ENCODE results near the gene REXO1.
A peak's percentile ranks its signal among the peaks of the same experiment; 100 is the strongest.

Gene REXO1

GRCh38 chr19:1815605-1816529, 32.4 kb downstream of the REXO1 start:
- peaks cover 18% of the 10 kb centered on the region for H3K4me1 ChIP-seq (ENCODE audit: insufficient read depth, low read length, poor library complexity, severe bottlenecking)
- H3F3A ChIP-seq (ENCODE audit: low read depth), result no peaks in the 10 kb centered on the region
- no peak overlapping the region for H2AFZ ChIP-seq (ENCODE audit: low read length)
- H3K4me3 ChIP-seq (ENCODE audit: low read length, poor library complexity, severe bottlenecking), result no peak overlapping the region
- H3K79me2 ChIP-seq (ENCODE audit: insufficient read depth, low read length), result peaks cover 11% of the 10 kb centered on the region; the same call in 1 of the 2 replicates
- no peaks in the 10 kb centered on the region for H3K9me3 ChIP-seq (ENCODE audit: insufficient read depth, low read depth, low read length)
- no peaks in the 10 kb centered on the region for H4K20me1 ChIP-seq (ENCODE audit: insufficient read depth, low read length, poor library complexity, severe bottlenecking)
- TF ChIP-seq EZH2phosphoT487 (IDR thresholded peaks at IDR 0.05; ENCODE audit: borderline replicate concordance) (no peak), CTCF (conservative IDR thresholded peaks at IDR 0.05; ENCODE audit: low read length) (no peak)
- no peaks in the 10 kb centered on the region for H3K27me3 ChIP-seq (ENCODE audit: insufficient read depth, low read length, poor library complexity, severe bottlenecking)
- peaks cover 42% of the 10 kb centered on the region; the same call in 1 of the 2 replicates for H3K36me3 ChIP-seq (ENCODE audit: insufficient read depth, low read length)
- no peaks in the 10 kb centered on the region for H3K9me2 ChIP-seq (replicated peaks; ENCODE audit: low read depth, low read length)
- H3K9ac ChIP-seq (ENCODE audit: low read depth, low read length, poor library complexity, severe bottlenecking), result no peak overlapping the region
- H3K4me2 ChIP-seq (ENCODE audit: low read depth, low read length, poor library complexity, severe bottlenecking), result no peak overlapping the region

- Histone ChIP-seq H3K36me3 (ENCODE audit: insufficient read depth, low read length) (peaks cover 34% of the 10 kb centered on the region; the same call in 1 of the 2 replicates), H2AFZ (ENCODE audit: low read length) (no peak overlapping the region), H4K20me1 (ENCODE audit: insufficient read depth, low read length, poor library complexity, severe bottlenecking) (no peaks in the 10 kb centered on the region), H3K27me3 (ENCODE audit: insufficient read depth, low read length, poor library complexity, severe bottlenecking) (no peaks in the 10 kb centered on the region), H3K4me2 (ENCODE audit: low read depth, low read length, poor library complexity, severe bottlenecking) (no peak overlapping the region), H3K9me2 (replicated peaks; ENCODE audit: low read depth, low read length) (no peaks in the 10 kb centered on the region), H3K4me1 (ENCODE audit: insufficient read depth, low read length, poor library complexity, severe bottlenecking) (peaks cover 24% of the 10 kb centered on the region), H3K9ac (ENCODE audit: low read depth, low read length, poor library complexity, severe bottlenecking) (no peak overlapping the region), H3F3A (ENCODE audit: low read depth) (no peaks in the 10 kb centered on the region), H3K9me3 (ENCODE audit: insufficient read depth, low read depth, low read length) (no peaks in the 10 kb centered on the region), H3K4me3 (ENCODE audit: low read length, poor library complexity, severe bottlenecking) (no peak overlapping the region), H3K79me2 (ENCODE audit: insufficient read depth, low read length) (peaks cover 16% of the 10 kb centered on the region; the same call in 1 of the 2 replicates)
- TF ChIP-seq CTCF (conservative IDR thresholded peaks at IDR 0.05; ENCODE audit: low read length) (no peak), EZH2phosphoT487 (IDR thresholded peaks at IDR 0.05; ENCODE audit: borderline replicate concordance) (no peak)
Observed at GRCh38 chr19:1814833-1815604, 33.3 kb downstream of the REXO1 start.

- H3K27me3 ChIP-seq (ENCODE audit: insufficient read depth, low read length, poor library complexity, severe bottlenecking), result no peaks in the 10 kb centered on the region
- peaks cover 27% of the 10 kb centered on the region; the same call in 1 of the 2 replicates for H3K36me3 ChIP-seq (ENCODE audit: insufficient read depth, low read length)
- peaks cover 16% of the 10 kb centered on the region; the same call in 1 of the 2 replicates for H3K79me2 ChIP-seq (ENCODE audit: insufficient read depth, low read length)
- peak overlapping the region; percentile 94 for H3K9ac ChIP-seq (ENCODE audit: low read depth, low read length, poor library complexity, severe bottlenecking)
- no peaks in the 10 kb centered on the region for H4K20me1 ChIP-seq (ENCODE audit: insufficient read depth, low read length, poor library complexity, severe bottlenecking)
- no peaks in the 10 kb centered on the region for H3K9me2 ChIP-seq (replicated peaks; ENCODE audit: low read depth, low read length)
- no peaks in the 10 kb centered on the region for H3F3A ChIP-seq (ENCODE audit: low read depth)
- no peak overlapping the region for H3K4me3 ChIP-seq (ENCODE audit: low read length, poor library complexity, severe bottlenecking)
- peak overlapping the region; percentile 94 for H3K4me2 ChIP-seq (ENCODE audit: low read depth, low read length, poor library complexity, severe bottlenecking)
- no peak for TF ChIP-seq EZH2phosphoT487 (IDR thresholded peaks at IDR 0.05; ENCODE audit: borderline replicate concordance)
- TF ChIP-seq CTCF (conservative IDR thresholded peaks at IDR 0.05; ENCODE audit: low read length), result no peak
- peaks cover 24% of the 10 kb centered on the region for H3K4me1 ChIP-seq (ENCODE audit: insufficient read depth, low read length, poor library complexity, severe bottlenecking)
- no peaks in the 10 kb centered on the region for H3K9me3 ChIP-seq (ENCODE audit: insufficient read depth, low read depth, low read length)
- H2AFZ ChIP-seq (ENCODE audit: low read length), result no peak overlapping the region
Observed at GRCh38 chr19:1814391-1814790, 33.9 kb downstream of the REXO1 start.
